Fibroblast of mammary gland (primary cell): Measurements from ENCODE around the gene CCDC200.

Experiments
- DNase-seq: peaks from one replicate; pipeline ENCODE4 v3.0.0-alpha.2; 2010; ENCODE audit warnings: low read depth
- H3K4me3 ChIP-seq: 2 replicates; pipeline ENCODE4 v1.5.1; 2011; ENCODE audit warnings: low read depth, mild to moderate bottlenecking, low read length, moderate library complexity; ENCODE audit not compliant: control insufficient read depth
- TF ChIP-seq, protein P1 (sequence below): conservative IDR thresholded peaks from 2 replicates; pipeline ENCODE4 v1.5.1; 2011; ENCODE audit warnings: low read depth, low read length, inconsistent platforms; ENCODE audit not compliant: control insufficient read depth, insufficient read depth

The CCDC200 gene

GRCh38 chr17:43216369-43216761 lies 12.1 kb downstream of the CCDC200 start:
- no peak overlapping the region for H3K4me3 ChIP-seq
- TF ChIP-seq, protein P1, sequence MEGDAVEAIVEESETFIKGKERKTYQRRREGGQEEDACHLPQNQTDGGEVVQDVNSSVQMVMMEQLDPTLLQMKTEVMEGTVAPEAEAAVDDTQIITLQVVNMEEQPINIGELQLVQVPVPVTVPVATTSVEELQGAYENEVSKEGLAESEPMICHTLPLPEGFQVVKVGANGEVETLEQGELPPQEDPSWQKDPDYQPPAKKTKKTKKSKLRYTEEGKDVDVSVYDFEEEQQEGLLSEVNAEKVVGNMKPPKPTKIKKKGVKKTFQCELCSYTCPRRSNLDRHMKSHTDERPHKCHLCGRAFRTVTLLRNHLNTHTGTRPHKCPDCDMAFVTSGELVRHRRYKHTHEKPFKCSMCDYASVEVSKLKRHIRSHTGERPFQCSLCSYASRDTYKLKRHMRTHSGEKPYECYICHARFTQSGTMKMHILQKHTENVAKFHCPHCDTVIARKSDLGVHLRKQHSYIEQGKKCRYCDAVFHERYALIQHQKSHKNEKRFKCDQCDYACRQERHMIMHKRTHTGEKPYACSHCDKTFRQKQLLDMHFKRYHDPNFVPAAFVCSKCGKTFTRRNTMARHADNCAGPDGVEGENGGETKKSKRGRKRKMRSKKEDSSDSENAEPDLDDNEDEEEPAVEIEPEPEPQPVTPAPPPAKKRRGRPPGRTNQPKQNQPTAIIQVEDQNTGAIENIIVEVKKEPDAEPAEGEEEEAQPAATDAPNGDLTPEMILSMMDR, result no peak
- no peak for DNase-seq

GRCh38 chr17:43215341-43215740 lies 13.1 kb downstream of the CCDC200 start:
- TF ChIP-seq, protein P1, result no peak
- DNase-seq, result no peak
- no peak overlapping the region for H3K4me3 ChIP-seq

GRCh38 chr17:43213545-43213944 lies 14.9 kb downstream of the CCDC200 start:
- no peak for DNase-seq
- TF ChIP-seq, protein P1, result no peak
- no peak overlapping the region for H3K4me3 ChIP-seq

- TF ChIP-seq, protein P1, result no peak
- DNase-seq, result no peak
- peak overlapping the region; percentile 79 for H3K4me3 ChIP-seq
Observed at GRCh38 chr17:43212641-43213490, 15.6 kb downstream of the CCDC200 start.

GRCh38 chr17:43211480-43212402 lies 16.7 kb downstream of the CCDC200 start, which contains the start of gene TMEM106A:
Gene TMEM106A (plus strand): TSS chr17:43211875. CDS start chr17:43213042, 1,167 bp downstream.
- TF ChIP-seq, protein P1, result peak; percentile 31
- peak; percentile 81 for DNase-seq
- peak within 1 kb of the TSS; percentile 79 for H3K4me3 ChIP-seq

- DNase-seq, result no peak
- TF ChIP-seq, protein P1, result no peak
Observed at GRCh38 chr17:43211123-43211479, 17.3 kb downstream of the CCDC200 start.

More at GRCh38 chr17:43211123-43211479, 17.3 kb downstream of the CCDC200 start:
- peak overlapping the region; percentile 79 for H3K4me3 ChIP-seq
